ENCODE data around the gene TET3.

The TET3 gene

DNA sequence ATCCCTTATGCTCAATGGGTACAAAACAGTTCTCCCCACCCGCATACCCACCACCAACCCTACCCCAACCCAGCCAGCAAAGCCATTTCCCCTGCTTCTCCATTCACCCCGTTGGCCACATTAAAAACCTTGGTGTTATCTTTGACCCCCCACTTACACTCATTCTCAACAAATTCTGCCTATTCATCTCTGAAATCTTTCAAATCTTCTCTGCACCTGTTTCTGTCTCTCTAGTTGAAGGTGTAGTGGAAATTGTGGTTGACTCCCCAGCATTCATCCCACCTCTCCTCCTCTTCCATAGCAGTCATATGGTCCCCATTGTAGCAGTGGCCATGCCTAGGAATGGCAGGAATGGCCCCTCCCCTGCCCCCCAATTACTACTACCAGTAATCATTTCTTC lies 20.5 kb upstream of the TET3 start:
- in situ Hi-C loops (cut with HindIII; ENCODE audit: low sequenced_read_pairs): no loop called here

DNA sequence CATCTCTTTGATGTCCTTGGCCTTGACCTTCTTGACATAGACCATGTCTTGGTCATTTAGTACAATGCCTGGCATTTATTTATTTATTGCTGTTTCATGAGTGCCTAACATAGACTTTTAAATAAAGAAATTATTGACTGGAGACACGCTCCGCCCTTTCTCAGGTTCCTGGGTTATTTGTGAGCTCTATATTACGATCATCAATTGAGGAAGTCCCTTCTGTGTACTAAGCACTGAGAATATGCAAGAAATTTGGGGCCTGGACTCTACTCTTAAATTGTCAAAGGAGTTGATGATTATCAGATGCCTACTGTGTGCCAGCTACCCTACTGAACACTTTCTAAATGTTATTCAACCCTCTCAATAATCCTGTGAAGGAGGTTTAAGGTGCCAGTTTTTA lies 19.7 kb upstream of the TET3 start:
- in situ Hi-C loops (cut with HindIII; ENCODE audit: low sequenced_read_pairs): no loop called here

DNA sequence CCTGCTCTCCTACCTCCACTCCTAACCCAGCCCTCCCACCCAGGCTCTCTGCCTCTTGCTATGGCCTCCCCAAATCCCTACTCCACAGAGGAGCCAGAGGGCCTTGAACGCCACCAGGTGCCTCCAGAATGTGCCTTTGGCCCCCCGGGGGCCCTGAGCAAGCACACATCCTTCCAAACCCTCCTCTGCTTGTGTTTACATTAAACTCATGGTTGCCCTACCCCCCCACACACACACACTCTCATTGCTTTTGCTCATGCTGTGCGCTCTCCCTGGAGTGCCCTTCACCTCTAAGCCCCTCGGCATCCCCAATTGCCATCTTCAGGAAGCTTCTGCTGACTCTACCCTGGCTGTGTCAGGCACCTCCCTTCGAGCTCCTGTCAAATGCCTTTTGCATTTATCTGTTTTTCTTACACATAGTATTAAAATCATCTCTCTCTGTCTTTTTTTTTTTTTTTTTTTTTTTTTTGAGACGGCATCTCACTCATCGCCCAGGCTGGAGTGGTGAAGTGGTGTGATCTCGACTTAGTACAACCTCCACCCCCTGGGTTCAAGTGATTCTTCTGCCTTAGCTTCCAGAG lies 16.3 kb upstream of the TET3 start:
- in situ Hi-C loops (cut with HindIII; ENCODE audit: low sequenced_read_pairs): no loop called here

DNA sequence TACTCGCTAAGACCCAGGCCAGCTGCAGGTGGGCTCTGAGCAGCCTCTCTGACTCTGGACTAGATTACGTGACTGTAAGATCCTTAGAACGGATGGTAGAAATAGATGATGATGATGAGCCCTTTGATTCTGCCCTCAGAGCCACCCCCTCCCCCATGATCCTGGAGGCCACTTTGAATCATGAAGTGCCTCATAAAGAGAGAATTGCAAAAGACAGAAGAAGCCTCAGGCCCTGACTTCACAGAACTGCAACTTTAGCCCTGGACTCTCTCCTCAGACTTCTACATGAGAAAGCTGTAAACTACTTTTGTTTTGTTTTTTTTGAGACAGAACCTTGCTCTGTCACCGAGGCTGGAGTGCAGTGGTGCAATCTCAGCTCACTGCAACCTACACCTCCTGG lies 15.4 kb upstream of the TET3 start:
- in situ Hi-C loops (cut with HindIII; ENCODE audit: low sequenced_read_pairs): no loop called here

DNA sequence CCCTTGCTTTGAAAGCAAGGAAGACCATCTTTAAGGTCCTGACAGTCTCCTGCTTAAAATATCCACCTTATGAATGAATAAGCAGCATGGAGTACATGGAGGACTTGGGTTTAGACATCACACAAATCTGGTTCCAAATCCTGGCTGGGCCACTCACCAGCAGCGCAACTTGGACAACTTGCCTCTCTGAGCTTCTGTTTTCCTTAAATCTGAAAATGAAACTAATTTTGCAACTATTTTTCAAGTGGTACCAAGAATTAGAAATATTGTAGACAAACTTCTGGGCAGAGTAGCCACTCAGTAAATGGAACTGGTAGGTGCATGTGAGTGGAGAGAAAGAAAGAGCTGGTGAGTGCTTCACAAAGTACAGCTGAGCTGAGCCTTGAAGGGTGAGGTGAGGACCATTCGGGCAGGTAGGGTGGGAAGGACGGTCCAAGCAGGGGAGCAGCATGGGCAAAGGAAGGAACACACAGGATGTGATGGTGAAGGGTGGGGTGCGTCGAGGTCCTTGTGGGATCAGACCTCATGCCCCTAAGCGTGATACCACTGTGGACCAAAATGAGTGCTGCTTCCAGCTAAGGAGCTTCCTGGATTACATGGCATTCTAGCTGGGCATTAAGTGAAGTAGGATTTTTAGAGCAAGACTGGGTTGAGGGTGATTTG lies 14.4 kb upstream of the TET3 start:
- in situ Hi-C loops (cut with HindIII; ENCODE audit: low sequenced_read_pairs): no loop called here

DNA sequence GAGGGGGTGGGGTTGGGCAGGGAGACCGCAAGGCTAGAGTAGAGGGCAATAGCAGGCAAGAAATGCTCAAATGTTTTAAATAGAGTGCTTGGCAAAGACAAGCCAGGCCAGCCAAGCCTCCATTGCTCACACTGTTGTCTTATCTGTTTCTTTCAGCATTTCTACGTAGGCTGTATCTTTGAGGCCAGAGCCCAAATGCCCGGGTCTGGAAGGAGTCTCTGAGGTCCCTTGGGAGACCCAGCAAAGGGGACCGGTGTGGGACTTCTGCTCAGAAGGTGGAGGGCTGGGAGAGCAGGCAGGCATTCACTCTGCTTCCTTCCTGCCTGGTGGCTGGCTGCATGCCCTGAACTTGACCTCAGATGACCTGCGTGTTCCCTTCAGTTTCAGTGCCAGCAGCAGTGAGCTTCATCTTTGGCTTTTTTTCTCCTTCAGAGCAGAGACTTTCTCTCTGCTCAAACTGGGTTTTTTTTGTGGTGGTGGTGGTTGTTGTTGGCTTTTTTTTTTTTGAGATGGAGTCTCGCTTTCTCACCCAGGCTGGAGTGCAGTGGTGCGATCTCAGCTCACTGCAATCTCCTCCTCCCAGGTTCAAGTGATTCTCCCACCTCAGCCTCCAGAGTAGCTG lies 13.7 kb upstream of the TET3 start:
- in situ Hi-C loops (cut with HindIII; ENCODE audit: low sequenced_read_pairs): no loop called here

DNA sequence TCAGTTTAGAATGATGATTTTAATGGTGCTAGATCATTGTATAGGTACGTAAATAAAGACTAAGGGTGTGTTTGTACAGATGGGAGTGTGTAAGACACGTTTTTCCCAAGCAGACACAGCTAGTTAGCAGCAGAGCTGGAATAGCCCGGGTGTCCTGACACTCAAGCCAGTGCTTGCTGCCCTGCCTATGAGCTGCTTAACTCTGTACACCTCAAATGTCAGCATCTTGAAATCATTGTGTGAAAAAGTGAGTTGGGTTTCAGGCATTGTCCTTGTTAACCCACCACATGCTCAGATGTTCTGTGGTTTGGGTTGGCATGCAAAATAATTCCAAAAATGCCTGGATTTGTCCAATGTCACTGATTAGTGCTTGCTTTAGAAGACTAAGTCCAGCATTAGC lies 13.0 kb upstream of the TET3 start:
- in situ Hi-C loops (cut with HindIII; ENCODE audit: low sequenced_read_pairs): no loop called here

DNA sequence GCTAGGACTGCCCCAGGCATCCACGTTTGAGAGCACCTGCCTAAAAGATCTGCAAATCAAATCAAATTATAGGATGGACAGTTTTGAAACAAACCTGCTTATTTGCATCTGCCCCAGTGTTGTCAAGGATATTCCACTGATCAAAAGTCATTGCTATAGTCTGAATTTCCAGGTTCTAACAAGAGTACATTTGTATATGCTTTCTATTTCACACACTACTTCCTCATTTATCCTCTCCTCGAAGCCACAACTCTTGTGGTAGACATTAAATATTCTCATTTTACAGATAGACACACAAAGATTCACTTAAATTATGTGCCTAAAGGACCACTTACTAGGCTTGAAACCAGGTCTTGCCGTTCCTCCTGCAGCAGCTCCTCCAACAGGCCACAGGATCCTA lies 11.9 kb upstream of the TET3 start:
- in situ Hi-C loops (cut with HindIII; ENCODE audit: low sequenced_read_pairs): no loop called here

DNA sequence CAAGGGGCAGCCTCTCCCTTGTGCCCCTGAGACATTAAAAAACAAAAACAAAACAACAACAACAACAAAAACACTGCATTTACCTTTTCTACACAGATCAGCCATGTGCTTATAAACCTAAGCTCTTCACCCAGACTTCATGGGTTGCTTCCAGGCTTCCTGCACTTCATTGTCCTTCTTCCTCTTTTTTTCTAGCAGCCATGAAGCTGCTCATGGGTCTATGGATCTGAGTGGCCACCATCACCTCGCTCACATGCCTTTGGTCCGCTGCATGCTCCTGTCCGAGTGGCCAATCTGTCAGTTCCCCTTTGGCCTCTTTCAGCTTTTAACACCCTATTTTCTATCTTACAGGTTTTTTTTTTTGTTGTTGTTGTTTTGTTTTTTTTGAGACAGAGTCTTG lies 9.0 kb upstream of the TET3 start:
- in situ Hi-C loops (cut with HindIII; ENCODE audit: low sequenced_read_pairs): no loop called here

DNA sequence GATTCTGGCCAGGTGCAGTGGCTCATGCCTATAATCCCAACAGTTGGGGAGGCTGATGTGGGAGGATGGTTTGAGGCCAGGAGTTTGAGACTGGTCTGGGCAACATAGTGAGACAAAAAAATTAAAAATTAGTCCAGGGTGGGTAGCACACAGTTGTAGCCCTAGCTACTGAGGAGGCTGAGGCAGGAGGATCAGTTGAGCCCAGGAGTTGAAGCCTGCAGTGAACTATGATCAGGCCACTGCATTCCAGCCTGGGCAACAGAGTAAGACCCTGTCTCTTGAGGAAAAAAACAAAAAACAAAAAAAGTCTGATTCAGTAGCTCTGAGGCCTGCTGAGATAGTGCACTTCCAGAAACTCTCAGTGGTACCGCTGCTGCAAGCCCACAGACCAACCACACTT lies 7.9 kb upstream of the TET3 start:
- in situ Hi-C loops (cut with HindIII; ENCODE audit: low sequenced_read_pairs): no loop called here

DNA sequence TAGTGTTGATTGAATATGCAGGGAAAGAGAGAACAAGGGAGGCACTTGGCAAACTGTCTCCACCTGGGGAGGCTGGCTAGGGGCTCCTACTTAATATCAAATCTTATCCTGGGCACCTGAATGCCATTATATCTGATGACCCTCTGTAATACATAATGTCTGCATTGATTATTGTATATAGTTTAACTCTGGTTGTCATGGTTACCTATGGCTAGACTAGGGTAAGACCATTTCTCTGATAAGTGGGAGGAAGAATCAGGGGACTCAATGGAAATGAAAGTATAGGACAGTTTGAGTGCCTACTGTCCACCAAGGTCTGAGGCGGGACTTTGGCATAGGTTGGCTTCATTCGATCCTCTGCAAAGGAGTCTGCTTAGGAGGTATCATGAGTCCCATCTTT lies 7.2 kb upstream of the TET3 start:
- in situ Hi-C loops (cut with HindIII; ENCODE audit: low sequenced_read_pairs): no loop called here

DNA sequence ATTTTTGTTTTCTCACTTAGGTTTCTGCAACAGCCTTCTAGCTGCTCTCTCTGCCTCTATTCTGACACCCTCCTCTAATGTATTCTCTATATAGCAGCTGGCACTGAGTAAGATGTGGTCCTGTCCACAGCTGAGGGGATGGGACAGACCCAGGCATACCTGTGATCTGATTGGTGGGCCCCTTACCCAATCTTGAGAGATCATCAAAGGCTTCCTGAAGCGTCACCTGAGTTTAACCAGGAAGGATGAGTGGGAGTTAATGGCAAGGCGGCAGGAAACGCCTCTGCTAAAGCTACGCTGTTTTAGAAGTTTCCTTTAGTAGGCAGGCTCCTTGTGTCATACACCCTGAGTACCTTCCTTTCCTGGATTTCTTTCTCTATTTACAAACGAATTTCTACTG lies 5.7 kb upstream of the TET3 start:
- in situ Hi-C loops (cut with HindIII; ENCODE audit: low sequenced_read_pairs): no loop called here

DNA sequence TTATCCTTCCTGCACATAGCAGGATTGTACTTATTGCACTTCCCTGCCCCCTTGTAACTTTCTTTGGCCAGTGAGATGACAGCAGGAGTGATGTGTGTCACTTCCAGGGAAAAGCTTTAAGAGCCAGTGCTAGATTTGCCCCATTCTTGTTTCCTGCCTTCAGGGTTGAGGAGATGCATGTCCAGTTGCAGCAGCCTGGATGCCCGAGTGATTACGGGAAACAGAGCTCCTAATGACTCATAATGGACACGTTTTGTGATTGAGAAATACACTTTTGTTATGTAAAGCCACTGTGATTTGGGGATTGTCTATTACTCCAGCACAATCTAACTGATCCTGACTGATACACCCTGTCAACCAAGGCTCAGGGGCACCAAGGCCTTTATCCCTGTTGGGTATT lies 5.0 kb upstream of the TET3 start:
- in situ Hi-C loops (cut with HindIII; ENCODE audit: low sequenced_read_pairs): no loop called here

DNA sequence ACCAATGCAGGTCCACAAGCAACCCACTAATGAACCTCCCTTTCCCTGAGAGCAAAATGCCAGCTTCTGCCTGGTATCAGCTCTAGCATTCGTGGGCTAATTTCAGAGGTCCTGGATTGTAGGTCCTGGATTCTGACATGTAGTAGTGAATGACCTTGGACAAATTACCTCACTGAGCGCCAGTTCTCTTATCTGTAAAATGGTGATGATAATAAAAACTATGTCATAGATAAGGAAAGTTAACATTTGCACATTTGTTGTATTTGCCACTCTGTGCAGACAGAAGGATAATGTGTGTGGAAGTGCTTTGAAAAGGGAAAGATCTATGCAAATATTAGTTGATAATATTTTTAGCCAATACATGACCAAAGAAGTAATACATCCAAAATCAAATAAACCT lies 4.1 kb upstream of the TET3 start:
- in situ Hi-C loops (cut with HindIII; ENCODE audit: low sequenced_read_pairs): no loop called here

DNA sequence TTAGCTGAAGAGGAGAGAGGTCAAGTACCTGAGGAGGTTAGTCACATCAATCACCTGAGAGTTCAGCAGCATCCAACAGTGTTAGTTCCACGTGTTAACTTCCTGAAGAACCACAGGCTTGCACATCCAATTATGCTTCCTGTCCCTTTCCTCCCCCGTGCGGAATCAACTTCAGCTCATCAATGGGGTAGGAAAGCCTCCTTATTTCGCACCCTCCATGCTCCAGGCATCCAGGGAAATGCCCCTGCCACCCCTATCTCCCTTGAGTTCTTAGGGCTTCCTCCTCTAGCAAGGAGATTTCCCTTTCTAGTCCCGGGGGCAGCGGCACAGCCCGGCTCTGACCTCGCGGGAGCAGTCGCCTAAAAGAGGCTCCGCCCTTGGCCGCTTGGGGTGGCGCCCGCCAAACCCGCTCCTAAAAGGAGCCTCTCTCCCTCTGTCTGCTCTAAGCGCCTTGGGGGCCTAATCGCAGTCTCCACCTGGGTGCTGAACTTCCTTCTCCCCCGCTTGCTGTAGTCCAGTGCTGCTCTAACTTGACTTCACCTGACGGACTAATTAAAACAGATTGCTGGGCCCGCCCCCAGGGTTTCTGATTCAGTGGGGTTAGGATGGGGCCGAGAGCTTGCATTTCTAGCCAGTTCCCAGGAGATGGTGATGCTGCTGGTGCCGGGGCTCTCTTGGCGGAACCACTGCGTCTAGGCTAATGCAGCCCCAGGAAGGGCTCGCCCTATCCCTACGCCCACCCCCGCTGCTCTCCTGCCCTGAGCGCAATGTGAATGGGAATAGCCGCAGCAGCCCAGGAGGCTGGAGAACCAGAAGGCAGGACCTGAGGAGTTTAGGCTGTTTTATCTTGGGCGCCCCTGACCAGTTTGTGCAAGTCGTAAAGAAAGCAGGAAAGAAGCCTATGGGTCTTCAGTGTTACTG lies 3.4 kb upstream of the TET3 start:
- in situ Hi-C loops (cut with HindIII; ENCODE audit: low sequenced_read_pairs): no loop called here

DNA sequence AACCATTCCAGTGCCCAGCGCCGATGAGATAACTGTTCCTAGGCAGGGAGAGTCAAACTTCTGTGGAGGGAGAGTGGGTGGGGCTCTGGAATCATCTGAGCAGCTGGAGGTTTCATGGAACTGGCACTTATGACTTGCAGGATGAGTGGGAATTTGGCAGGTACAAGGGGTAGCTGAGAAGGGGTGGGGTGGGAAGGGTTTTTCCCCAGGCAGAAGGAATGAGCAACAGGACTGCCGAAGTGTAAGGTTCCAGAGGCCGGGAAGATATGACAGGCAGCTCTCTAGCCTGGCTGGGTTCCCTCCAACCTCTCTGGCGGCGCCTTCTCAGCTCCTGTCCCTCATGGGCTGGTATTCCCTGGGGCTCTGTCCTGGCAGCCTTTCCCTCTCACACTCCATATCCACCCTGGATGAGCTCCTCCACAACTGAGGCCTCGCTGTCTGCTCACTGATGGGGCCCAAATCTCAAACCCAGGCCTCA lies 2.5 kb upstream of the TET3 start:
- in situ Hi-C loops (cut with HindIII; ENCODE audit: low sequenced_read_pairs): no loop called here

DNA sequence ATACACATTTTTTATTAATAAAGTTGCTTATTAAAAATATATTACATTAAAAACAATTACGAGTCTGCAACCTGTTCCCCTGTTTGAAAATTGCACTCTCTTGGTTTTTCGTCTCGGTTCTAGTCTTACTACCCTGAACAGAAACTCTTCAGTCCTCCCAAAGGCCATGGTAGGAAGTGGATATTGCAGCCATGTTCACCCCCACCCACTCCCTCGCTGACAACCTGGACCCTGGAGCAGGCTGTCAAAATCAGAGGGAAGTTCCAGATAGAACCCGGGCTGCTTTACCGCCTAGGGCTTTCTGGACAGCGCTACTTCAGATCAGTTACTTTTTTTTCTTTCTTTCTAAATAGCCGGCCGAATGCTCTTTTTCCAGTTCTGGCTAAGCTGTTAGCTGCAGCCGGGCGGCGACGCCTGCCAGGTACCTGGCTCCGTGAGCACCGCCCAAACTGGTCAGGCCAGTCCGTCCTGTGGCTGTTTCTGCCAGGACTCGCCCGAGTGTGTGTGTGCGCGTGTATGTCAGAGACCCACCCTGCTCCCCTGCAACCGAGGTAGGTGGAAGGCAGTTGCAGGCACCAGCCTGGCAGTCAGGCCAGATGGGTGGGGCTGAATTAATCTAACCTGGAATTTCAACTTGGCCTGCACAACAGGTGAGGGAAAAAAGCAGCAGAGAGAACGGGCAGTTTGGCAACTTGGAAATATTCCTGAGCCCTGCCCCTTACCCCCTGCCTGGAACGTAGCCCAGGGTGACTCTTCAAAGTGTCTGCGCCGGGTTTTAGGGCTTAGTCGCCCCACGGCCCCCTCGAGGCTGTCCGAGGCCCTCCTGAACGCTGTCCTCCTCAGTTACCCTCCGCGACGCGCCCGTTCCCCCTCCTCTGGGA lies 1.1 kb upstream of the TET3 start:
- in situ Hi-C loops (cut with HindIII; ENCODE audit: low sequenced_read_pairs): no loop called here

DNA sequence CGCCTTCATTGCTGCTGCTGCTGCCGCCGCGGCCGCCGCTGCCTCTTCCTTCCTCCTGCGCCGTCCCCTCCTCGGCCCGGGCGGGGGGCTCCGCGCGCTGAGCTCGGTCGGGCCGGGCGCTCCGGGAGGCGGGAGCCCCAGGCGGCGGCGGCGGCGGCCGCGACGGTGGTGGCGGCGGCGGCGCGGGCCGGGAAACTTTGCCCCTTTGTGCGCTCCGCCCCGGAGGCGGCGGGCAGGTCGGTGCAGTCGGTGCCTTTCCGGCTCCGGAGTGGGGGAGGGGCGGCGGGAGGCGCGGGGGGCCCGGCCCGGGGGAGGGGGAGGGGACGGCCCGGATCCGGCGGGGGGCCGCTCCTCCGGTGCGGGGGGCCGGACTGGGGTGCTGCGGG lies 205 bp downstream of the TET3 start:
- in situ Hi-C loops (cut with HindIII; ENCODE audit: low sequenced_read_pairs): no loop called here

DNA sequence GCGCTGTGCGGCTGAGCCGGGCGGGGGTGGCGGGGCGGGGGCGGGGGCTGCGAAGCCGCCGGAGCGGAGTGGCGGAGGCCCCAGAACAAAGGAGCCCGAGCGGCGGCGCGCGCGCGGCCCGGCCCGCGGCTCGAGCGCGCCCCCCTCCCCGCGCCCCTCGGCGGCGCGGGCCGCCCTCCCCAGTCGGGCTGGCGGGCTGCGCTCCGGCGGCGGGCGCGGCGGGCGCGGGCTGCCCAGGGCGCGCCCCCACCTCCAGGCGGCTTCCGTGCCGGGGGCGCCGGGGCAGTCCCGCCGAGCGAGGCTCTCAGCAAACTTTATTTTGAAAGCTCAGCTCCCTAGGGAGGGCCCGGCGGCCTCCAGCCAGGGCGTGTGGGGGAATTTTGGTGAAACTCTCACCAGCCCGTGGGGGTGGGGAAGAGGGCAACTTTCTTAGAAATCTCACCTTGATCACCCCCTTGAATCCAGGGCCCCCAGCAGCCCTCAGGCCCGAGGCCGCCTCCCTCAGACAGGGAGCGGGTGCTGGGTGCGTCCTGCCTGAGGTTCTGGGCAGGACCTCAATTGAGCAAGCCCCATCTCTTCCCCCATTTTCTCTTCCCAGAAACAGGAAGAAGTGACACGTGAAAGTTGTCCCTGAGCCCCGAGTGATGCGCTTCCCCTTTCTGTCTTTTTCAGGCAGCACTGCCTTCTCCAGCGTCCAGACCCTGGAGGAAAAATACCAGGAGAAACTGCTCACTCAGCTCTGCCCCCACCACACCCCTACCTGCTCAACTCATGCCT lies 786 bp downstream of the TET3 start:
- in situ Hi-C loops (cut with HindIII; ENCODE audit: low sequenced_read_pairs): no loop called here
